Measurements from ENCODE around the gene ENTPD6. TPM values are rescaled to one million over a fixed set of nuclear protein-coding genes. Genes with fewer than 3 reads are reported as not detected.

Gene ENTPD6
- total RNA-seq, 2 donors from 2014 or later: 77.1 to 93.6 TPM

DNA sequence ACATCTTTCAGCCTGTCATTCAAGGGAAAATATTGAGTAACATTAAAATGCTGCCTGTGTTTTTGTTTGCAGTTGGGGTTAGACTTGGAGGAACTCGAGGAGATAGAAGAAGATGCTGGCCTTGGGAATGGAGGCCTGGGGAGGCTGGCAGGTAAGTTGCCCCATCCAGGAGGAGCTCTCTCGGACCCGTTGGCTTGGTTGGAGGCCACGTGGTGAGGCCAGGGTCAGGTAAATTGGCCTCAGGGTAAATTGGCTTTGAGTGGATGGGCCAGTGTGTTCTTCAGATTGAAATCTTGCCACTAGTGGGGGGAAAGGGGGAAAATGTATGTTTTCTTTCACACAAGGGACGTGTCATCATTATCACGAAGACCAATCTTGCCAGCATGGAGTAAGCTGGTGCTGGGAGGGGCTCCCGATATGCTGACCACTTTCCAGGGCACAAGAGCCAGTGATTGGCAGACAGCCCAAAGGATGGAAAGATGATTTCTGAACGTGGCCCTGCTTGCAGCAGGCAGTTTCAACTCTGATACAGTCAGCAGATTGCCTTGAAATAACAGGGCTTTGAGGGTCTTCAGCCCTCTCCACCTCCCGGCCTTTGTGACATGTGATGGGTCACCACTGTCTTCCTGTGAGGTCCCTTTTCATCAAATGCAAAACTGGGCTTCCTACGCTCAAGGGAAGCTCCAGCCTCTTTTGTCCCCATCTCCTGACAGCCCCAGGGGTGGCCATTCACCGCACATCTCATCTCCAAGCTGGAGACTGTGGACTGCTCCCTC lies 73.7 kb downstream of the ENTPD6 start:
- Mint-ChIP-seq H3K36me3 (ENCODE audit: low read depth) (peaks cover 50% of the 10 kb centered on the region), H3K27ac (no peak overlapping the region), H3K9me3 (peaks cover 8% of the 10 kb centered on the region), H3K4me1 (no peaks in the 10 kb centered on the region), H3K4me3 (no peak overlapping the region), H3K27me3 (ENCODE audit: insufficient read depth) (no peaks in the 10 kb centered on the region)
- H3K4me3 ChIP-seq (ENCODE audit: low read length): no peak overlapping the region
- no peaks in the 10 kb centered on the region for H3K4me1 ChIP-seq (ENCODE audit: control insufficient read depth, insufficient read depth, low read length)
- H3K27me3 ChIP-seq (ENCODE audit: control insufficient read depth, insufficient read depth, low read length, poor library complexity, severe bottlenecking): no peaks in the 10 kb centered on the region
- peaks cover 59% of the 10 kb centered on the region for H3K36me3 ChIP-seq (ENCODE audit: control insufficient read depth, insufficient read depth, low read length)
- WGBS, 2 experiments (ENCODE audit: insufficient coverage in 1 of 2, insufficient read length in 1 of 2): 71 to 92% methylated on average over 8 to 11 of the region's 11 CpGs
- H3K27ac ChIP-seq (ENCODE audit: low read depth, low read length): no peak overlapping the region
- DNase-seq: no peak
- TF ChIP-seq, protein P1, sequence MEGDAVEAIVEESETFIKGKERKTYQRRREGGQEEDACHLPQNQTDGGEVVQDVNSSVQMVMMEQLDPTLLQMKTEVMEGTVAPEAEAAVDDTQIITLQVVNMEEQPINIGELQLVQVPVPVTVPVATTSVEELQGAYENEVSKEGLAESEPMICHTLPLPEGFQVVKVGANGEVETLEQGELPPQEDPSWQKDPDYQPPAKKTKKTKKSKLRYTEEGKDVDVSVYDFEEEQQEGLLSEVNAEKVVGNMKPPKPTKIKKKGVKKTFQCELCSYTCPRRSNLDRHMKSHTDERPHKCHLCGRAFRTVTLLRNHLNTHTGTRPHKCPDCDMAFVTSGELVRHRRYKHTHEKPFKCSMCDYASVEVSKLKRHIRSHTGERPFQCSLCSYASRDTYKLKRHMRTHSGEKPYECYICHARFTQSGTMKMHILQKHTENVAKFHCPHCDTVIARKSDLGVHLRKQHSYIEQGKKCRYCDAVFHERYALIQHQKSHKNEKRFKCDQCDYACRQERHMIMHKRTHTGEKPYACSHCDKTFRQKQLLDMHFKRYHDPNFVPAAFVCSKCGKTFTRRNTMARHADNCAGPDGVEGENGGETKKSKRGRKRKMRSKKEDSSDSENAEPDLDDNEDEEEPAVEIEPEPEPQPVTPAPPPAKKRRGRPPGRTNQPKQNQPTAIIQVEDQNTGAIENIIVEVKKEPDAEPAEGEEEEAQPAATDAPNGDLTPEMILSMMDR (conservative IDR thresholded peaks at IDR 0.05): no peak
- no peaks in the 10 kb centered on the region for H3K9me3 ChIP-seq (ENCODE audit: control insufficient read depth, low read length)
- H3K9ac ChIP-seq (ENCODE audit: extremely low read depth, low read length, poor library complexity, severe bottlenecking): no peak overlapping the region

DNA sequence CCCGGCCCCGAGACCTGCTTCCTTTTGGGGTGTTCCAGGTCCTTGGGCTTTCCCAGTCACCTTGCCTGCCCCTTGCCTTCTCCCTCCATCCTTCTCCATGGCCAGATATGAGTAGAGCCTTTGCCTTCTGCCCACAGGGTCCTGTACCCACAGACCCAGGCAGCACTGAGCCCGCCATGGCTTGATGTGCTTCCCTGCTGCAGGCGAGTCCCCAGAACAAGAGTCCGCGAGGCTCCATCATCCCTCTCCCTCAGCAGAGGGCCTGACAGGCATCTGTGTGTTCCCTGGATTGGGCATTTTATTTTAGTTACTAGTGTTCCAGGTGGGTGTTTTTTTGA lies 74.3 kb downstream of the ENTPD6 start:
- Mint-ChIP-seq H3K9me3 (peaks cover 2% of the 10 kb centered on the region), H3K36me3 (ENCODE audit: low read depth) (peaks cover 49% of the 10 kb centered on the region), H3K4me3 (no peak overlapping the region), H3K27me3 (ENCODE audit: insufficient read depth) (no peaks in the 10 kb centered on the region), H3K4me1 (no peaks in the 10 kb centered on the region), H3K27ac (no peak overlapping the region)
- no peak overlapping the region for H3K27ac ChIP-seq (ENCODE audit: low read depth, low read length)
- no peak overlapping the region for H3K9ac ChIP-seq (ENCODE audit: extremely low read depth, low read length, poor library complexity, severe bottlenecking)
- no peak for DNase-seq
- H3K4me1 ChIP-seq (ENCODE audit: control insufficient read depth, insufficient read depth, low read length): no peaks in the 10 kb centered on the region
- peaks cover 62% of the 10 kb centered on the region for H3K36me3 ChIP-seq (ENCODE audit: control insufficient read depth, insufficient read depth, low read length)
- no peak overlapping the region for H3K4me3 ChIP-seq (ENCODE audit: low read length)
- 97 to 98% methylated on average over 4 to 6 of the region's 6 CpGs for WGBS, 2 experiments (ENCODE audit: insufficient coverage in 1 of 2, insufficient read length in 1 of 2)
- no peaks in the 10 kb centered on the region for H3K27me3 ChIP-seq (ENCODE audit: control insufficient read depth, insufficient read depth, low read length, poor library complexity, severe bottlenecking)
- TF ChIP-seq, protein P1 (conservative IDR thresholded peaks at IDR 0.05): no peak
- H3K9me3 ChIP-seq (ENCODE audit: control insufficient read depth, low read length): no peaks in the 10 kb centered on the region

DNA sequence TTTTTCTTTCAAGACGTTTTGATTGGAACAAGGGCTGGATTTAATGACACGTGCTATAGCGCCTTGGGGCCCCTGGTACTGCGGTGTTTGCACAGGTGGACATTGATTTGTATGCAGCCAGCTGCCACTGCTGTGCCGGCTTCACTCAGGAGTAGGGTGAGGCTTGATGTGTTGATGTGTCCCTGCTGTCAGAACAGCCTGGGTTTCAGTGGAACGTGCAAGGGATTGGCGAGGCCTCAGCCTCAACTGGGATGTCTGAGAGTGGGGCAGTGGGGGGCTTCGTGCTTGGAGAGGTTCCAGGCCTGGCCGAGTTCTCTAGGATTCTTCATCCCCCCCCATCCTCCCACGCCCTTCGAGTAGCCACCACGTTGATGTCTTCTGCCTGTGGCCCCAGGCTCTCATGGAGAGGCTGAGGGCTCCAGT lies 75.3 kb downstream of the ENTPD6 start:
- Histone ChIP-seq H3K27ac (ENCODE audit: low read depth, low read length) (no peak overlapping the region), H3K9me3 (ENCODE audit: control insufficient read depth, low read length) (no peaks in the 10 kb centered on the region), H3K4me3 (ENCODE audit: low read length) (no peak overlapping the region), H3K4me1 (ENCODE audit: control insufficient read depth, insufficient read depth, low read length) (no peaks in the 10 kb centered on the region), H3K36me3 (ENCODE audit: control insufficient read depth, insufficient read depth, low read length) (peaks cover 65% of the 10 kb centered on the region), H3K27me3 (ENCODE audit: control insufficient read depth, insufficient read depth, low read length, poor library complexity, severe bottlenecking) (no peaks in the 10 kb centered on the region), H3K9ac (ENCODE audit: extremely low read depth, low read length, poor library complexity, severe bottlenecking) (no peak overlapping the region)
- peaks cover 50% of the 10 kb centered on the region for H3K36me3 Mint-ChIP-seq (ENCODE audit: low read depth)
- 93 to 98% methylated on average over 5 to 12 of the region's 12 CpGs for WGBS, 2 experiments (ENCODE audit: insufficient coverage in 1 of 2, insufficient read length in 1 of 2)
- H3K4me3 Mint-ChIP-seq: no peak overlapping the region
- H3K27ac Mint-ChIP-seq: no peak overlapping the region
- H3K27me3 Mint-ChIP-seq (ENCODE audit: insufficient read depth): no peaks in the 10 kb centered on the region
- no peak for DNase-seq
- no peaks in the 10 kb centered on the region for H3K9me3 Mint-ChIP-seq
- H3K4me1 Mint-ChIP-seq: no peaks in the 10 kb centered on the region
- TF ChIP-seq, protein P1 (conservative IDR thresholded peaks at IDR 0.05): no peak

Data from endodermal cell (in vitro differentiated cells).